H1 (cell line): ENCODE results near the gene AHI1. TPM values are rescaled to one million over a fixed set of nuclear protein-coding genes. Genes with fewer than 3 reads are reported as not detected.

ENCODE experiments used
- EGR1 ChIP-seq: IDR thresholded peaks from 2 replicates; pipeline ENCODE4 v1.6.1; 2011; ENCODE audit warnings: low read depth, low read length, borderline replicate concordance
- EP300 ChIP-seq, 2 experiments: IDR thresholded peaks; 1 replicate in 1 of 2; 2 replicates in 1 of 2; pipeline ENCODE4 v1.6.1; 2011 to 2012; ENCODE audit warnings: low read depth in 2 of 2, low read length in 2 of 2, mild to moderate bottlenecking in 2 of 2, borderline replicate concordance in 1 of 2, inconsistent platforms in 1 of 2, moderate library complexity in 1 of 2
- GABPA ChIP-seq: IDR thresholded peaks from 2 replicates; pipeline ENCODE4 v1.6.1; 2011; ENCODE audit warnings: mild to moderate bottlenecking, low read length, moderate library complexity, borderline replicate concordance; ENCODE audit not compliant: insufficient read depth
- KDM1A ChIP-seq: fragments of 200-600, 300-600 bp; sonication (generic); IDR thresholded peaks from 2 replicates; pipeline ENCODE4 v1.7.1; 2016; ENCODE audit warnings: mild to moderate bottlenecking, low read length, borderline replicate concordance
- MAFK ChIP-seq: IDR thresholded peaks from 2 replicates; pipeline ENCODE4 v1.6.1; 2012; ENCODE audit warnings: low read depth, mild to moderate bottlenecking, improper control_type of control experiment, low read length
- POLR2A ChIP-seq, 2 experiments: IDR thresholded peaks; 1 replicate in 1 of 2; 2 replicates in 1 of 2; pipeline ENCODE4 v1.6.1; 2011; ENCODE audit warnings: low read depth in 2 of 2, low read length in 2 of 2, mild to moderate bottlenecking in 2 of 2; ENCODE audit errors: control extremely low read depth in 1 of 2
- SIN3A ChIP-seq, 2 experiments: IDR thresholded peaks in 1 of 2; conservative IDR thresholded peaks in 1 of 2; 2 replicates each; pipeline ENCODE4 v1.6.1; 2011 to 2012; ENCODE audit warnings: low read length in 2 of 2, improper control_type of control experiment in 1 of 2, low read depth in 1 of 2, mild to moderate bottlenecking in 1 of 2
- SRF ChIP-seq: IDR thresholded peaks from 2 replicates; pipeline ENCODE4 v1.6.1; 2011; ENCODE audit warnings: mild to moderate bottlenecking, low read depth, low read length, moderate library complexity
- polyA plus RNA-seq, 7 experiments: library from polyadenylated mRNA; depleted of rRNA in 3 of 7; stranded (reverse) in 5 of 7; unstranded in 2 of 7; fragments of >200 nt in 5 of 7; fragments of 200-250 nt in 2 of 7; gene quantifications; 1 replicate in 5 of 7; 2 replicates in 1 of 7; 4 replicates in 1 of 7; pipeline versions ENCODE4 v1.2.1 to v1.2.3, GENCODE V29; 2011 to 2013; ENCODE audit warnings: missing spikeins in 2 of 7, mixed read lengths in 2 of 7
- total RNA-seq: library from RNA; stranded (reverse); fragmentation: NEBNext Ultra II Directional; extraction: Animal tissue kit (Norgen Biotek cat#: 25700); gene quantifications from 2 replicates; pipeline ENCODE4 v1.2.1, GENCODE V29; 2021
- TF ChIP-seq, protein P1 (sequence below): fragments of 300-600 bp; sonication (generic); IDR thresholded peaks from 2 replicates; pipeline ENCODE4 v1.7.1; 2012; ENCODE audit warnings: low read length, moderate library complexity, mild to moderate bottlenecking, inconsistent platforms; ENCODE audit not compliant: insufficient replicate concordance

The AHI1 gene
- total and polyA plus RNA-seq, 2 of the 8 experiments (the other 6 are each of a cell fraction or from before 2014, with no cell fraction given): 4.2 to 19.6 TPM

DNA sequence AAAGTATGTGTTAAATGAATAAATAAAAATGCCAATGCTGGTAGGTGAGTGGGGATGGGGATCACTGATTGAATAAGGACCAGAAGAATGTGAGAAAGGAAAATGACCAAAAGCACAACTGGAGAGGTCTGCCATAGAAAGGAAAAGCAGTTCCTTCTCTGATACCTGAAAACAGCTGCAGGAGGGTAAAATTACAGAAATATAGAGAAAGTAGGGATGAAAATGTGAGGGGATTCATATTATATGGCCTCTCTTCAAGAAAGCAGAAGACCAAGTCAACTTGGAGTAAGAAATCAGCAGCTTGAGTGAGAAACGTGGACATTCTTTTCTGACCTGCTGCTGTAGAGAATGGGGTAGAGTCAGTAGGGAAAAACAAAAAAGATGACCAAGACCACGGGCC lies 191.4 kb downstream of the AHI1 start (continued):
- TF ChIP-seq, protein P1, sequence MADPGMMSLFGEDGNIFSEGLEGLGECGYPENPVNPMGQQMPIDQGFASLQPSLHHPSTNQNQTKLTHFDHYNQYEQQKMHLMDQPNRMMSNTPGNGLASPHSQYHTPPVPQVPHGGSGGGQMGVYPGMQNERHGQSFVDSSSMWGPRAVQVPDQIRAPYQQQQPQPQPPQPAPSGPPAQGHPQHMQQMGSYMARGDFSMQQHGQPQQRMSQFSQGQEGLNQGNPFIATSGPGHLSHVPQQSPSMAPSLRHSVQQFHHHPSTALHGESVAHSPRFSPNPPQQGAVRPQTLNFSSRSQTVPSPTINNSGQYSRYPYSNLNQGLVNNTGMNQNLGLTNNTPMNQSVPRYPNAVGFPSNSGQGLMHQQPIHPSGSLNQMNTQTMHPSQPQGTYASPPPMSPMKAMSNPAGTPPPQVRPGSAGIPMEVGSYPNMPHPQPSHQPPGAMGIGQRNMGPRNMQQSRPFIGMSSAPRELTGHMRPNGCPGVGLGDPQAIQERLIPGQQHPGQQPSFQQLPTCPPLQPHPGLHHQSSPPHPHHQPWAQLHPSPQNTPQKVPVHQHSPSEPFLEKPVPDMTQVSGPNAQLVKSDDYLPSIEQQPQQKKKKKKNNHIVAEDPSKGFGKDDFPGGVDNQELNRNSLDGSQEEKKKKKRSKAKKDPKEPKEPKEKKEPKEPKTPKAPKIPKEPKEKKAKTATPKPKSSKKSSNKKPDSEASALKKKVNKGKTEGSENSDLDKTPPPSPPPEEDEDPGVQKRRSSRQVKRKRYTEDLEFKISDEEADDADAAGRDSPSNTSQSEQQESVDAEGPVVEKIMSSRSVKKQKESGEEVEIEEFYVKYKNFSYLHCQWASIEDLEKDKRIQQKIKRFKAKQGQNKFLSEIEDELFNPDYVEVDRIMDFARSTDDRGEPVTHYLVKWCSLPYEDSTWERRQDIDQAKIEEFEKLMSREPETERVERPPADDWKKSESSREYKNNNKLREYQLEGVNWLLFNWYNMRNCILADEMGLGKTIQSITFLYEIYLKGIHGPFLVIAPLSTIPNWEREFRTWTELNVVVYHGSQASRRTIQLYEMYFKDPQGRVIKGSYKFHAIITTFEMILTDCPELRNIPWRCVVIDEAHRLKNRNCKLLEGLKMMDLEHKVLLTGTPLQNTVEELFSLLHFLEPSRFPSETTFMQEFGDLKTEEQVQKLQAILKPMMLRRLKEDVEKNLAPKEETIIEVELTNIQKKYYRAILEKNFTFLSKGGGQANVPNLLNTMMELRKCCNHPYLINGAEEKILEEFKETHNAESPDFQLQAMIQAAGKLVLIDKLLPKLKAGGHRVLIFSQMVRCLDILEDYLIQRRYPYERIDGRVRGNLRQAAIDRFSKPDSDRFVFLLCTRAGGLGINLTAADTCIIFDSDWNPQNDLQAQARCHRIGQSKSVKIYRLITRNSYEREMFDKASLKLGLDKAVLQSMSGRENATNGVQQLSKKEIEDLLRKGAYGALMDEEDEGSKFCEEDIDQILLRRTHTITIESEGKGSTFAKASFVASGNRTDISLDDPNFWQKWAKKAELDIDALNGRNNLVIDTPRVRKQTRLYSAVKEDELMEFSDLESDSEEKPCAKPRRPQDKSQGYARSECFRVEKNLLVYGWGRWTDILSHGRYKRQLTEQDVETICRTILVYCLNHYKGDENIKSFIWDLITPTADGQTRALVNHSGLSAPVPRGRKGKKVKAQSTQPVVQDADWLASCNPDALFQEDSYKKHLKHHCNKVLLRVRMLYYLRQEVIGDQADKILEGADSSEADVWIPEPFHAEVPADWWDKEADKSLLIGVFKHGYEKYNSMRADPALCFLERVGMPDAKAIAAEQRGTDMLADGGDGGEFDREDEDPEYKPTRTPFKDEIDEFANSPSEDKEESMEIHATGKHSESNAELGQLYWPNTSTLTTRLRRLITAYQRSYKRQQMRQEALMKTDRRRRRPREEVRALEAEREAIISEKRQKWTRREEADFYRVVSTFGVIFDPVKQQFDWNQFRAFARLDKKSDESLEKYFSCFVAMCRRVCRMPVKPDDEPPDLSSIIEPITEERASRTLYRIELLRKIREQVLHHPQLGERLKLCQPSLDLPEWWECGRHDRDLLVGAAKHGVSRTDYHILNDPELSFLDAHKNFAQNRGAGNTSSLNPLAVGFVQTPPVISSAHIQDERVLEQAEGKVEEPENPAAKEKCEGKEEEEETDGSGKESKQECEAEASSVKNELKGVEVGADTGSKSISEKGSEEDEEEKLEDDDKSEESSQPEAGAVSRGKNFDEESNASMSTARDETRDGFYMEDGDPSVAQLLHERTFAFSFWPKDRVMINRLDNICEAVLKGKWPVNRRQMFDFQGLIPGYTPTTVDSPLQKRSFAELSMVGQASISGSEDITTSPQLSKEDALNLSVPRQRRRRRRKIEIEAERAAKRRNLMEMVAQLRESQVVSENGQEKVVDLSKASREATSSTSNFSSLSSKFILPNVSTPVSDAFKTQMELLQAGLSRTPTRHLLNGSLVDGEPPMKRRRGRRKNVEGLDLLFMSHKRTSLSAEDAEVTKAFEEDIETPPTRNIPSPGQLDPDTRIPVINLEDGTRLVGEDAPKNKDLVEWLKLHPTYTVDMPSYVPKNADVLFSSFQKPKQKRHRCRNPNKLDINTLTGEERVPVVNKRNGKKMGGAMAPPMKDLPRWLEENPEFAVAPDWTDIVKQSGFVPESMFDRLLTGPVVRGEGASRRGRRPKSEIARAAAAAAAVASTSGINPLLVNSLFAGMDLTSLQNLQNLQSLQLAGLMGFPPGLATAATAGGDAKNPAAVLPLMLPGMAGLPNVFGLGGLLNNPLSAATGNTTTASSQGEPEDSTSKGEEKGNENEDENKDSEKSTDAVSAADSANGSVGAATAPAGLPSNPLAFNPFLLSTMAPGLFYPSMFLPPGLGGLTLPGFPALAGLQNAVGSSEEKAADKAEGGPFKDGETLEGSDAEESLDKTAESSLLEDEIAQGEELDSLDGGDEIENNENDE: no peak
- TF ChIP-seq GABPA: no peak
- TF ChIP-seq MAFK: no peak
- TF ChIP-seq SIN3A (conservative IDR thresholded peaks at IDR 0.05 in 1 of 2, IDR thresholded peaks at IDR 0.05 in 1 of 2; ENCODE audit: low read depth in 1 of 2, low read length in 2 of 2): no peak
- no peak for TF ChIP-seq SRF
- no peak for TF ChIP-seq POLR2A (IDR thresholded peaks at IDR 0.05; ENCODE audit: control extremely low read depth in 1 of 2, low read depth in 2 of 2, low read length in 2 of 2)
- TF ChIP-seq EGR1: no peak
- TF ChIP-seq EP300 (IDR thresholded peaks at IDR 0.05; ENCODE audit: borderline replicate concordance in 1 of 2, low read depth in 2 of 2, low read length in 2 of 2): no peak
- no peak for TF ChIP-seq KDM1A
